GM21737 (cell line): ENCODE results near the gene SRSF9.
A peak's percentile ranks its signal among the peaks of the same experiment; 100 is the strongest.

Experiments used
- ATAC-seq: cut with Tn5 transposase; IDR thresholded peaks from one replicate; pipeline ENCODE4 v1.9.1; 2021; ENCODE audit warnings: mild to moderate bottlenecking, moderate library complexity; ENCODE audit not compliant: unreplicated experiment

SRSF9 gene

GRCh38 chr12:120483621-120484020 lies 14.1 kb upstream of the SRSF9 start:
- ATAC-seq, result no peak

GRCh38 chr12:120481022-120481767 lies 11.6 kb upstream of the SRSF9 start:
- no peak for ATAC-seq

- ATAC-seq, result no peak
These were observed 10.7 kb upstream of the SRSF9 start for GRCh38 chr12:120480211-120480610.

GRCh38 chr12:120479458-120479857 lies 9.9 kb upstream of the SRSF9 start:
- ATAC-seq, result no peak

GRCh38 chr12:120475643-120476042 lies 6.1 kb upstream of the SRSF9 start:
- no peak for ATAC-seq

- ATAC-seq, result no peak
These were observed 5.0 kb upstream of the SRSF9 start for GRCh38 chr12:120474616-120474960.

- no peak for ATAC-seq
These were observed 4.5 kb upstream of the SRSF9 start for GRCh38 chr12:120473807-120474615.

GRCh38 chr12:120472521-120472920 lies 3.0 kb upstream of the SRSF9 start:
- no peak for ATAC-seq

GRCh38 chr12:120470150-120470784 lies 719 bp upstream of the SRSF9 start:
- peak; percentile 15 for ATAC-seq

GRCh38 chr12:120468821-120469449 lies 613 bp downstream of the SRSF9 start:
- peak; percentile 17 for ATAC-seq

GRCh38 chr12:120468325-120468820 lies 1.2 kb downstream of the SRSF9 start:
- no peak for ATAC-seq

GRCh38 chr12:120467439-120467838 lies 2.1 kb downstream of the SRSF9 start:
- ATAC-seq, result no peak

- no peak for ATAC-seq
These were observed 2.8 kb downstream of the SRSF9 start for GRCh38 chr12:120466560-120467315.

- no peak for ATAC-seq
These were observed 3.8 kb downstream of the SRSF9 start for GRCh38 chr12:120465756-120466155.

- no peak for ATAC-seq
These were observed 5.8 kb downstream of the SRSF9 start for GRCh38 chr12:120463712-120464111.

GRCh38 chr12:120462099-120462640 lies 7.4 kb downstream of the SRSF9 start:
- ATAC-seq, result no peak

GRCh38 chr12:120460157-120460556 lies 9.4 kb downstream of the SRSF9 start:
- no peak for ATAC-seq

- no peak for ATAC-seq
These were observed 12.4 kb downstream of the SRSF9 start for GRCh38 chr12:120457133-120457532.

- ATAC-seq, result no peak
These were observed 14.2 kb downstream of the SRSF9 start for GRCh38 chr12:120455302-120455701.

- no peak for ATAC-seq
These were observed 15.6 kb downstream of the SRSF9 start for GRCh38 chr12:120453977-120454376.
